H1 (cell line): ENCODE results near the gene TSR1. TPM values are rescaled to one million over a fixed set of nuclear protein-coding genes. Genes with fewer than 3 reads are reported as not detected.

Experiments used
- CTCF ChIA-PET: fragments of 300-600 bp; sonication (Branson Sonifier 250); formaldehyde crosslinking; loops from one replicate; lab custom pipeline; 2021; ENCODE audit not compliant: partially characterized antibody; lab: Charles Lee
- POLR2A ChIA-PET: fragments of 300-600 bp; sonication (Branson Sonifier 250); formaldehyde crosslinking; loops from one replicate; lab custom pipeline; 2021; ENCODE audit warnings: inconsistent platforms; ENCODE audit not compliant: partially characterized antibody; lab: Charles Lee
- DNase-seq, 2 experiments: peaks; one replicate each; pipeline versions ENCODE4 v3.0.0 to v3.0.0-alpha.2; 2010 to 2022; ENCODE audit warnings: low spot score in 2 of 2, low read depth in 1 of 2, mixed read lengths in 1 of 2
- FAIRE-seq: peaks from 2 replicates; lab custom pipeline; 2011; peaks lifted over from hg19 to GRCh38; lab: Jason Lieb, UNC
- H2AFZ ChIP-seq: 2 replicates; pipeline ENCODE4 v1.8.1; 2012; ENCODE audit warnings: low read length, inconsistent platforms
- H2AK5ac ChIP-seq: 2 replicates; pipeline ENCODE4 v1.6.1; 2013; ENCODE audit warnings: low read depth, low read length
- H2BK120ac ChIP-seq: replicated peaks from 2 replicates; pipeline ENCODE3; 2013; ENCODE audit warnings: low read depth, low read length, inconsistent platforms
- H2BK12ac ChIP-seq: 2 replicates; pipeline ENCODE4 v1.6.1; 2013; ENCODE audit warnings: low read depth, low read length
- H2BK15ac ChIP-seq: 2 replicates; pipeline ENCODE4 v1.6.1; 2013; ENCODE audit warnings: low read length
- H2BK20ac ChIP-seq: 2 replicates; pipeline ENCODE4 v1.6.1; 2013; ENCODE audit warnings: low read length
- H2BK5ac ChIP-seq: 2 replicates; pipeline ENCODE4 v1.6.1; 2013; ENCODE audit warnings: low read depth, low read length
- H3K14ac ChIP-seq: 2 replicates; pipeline ENCODE4 v1.6.1; 2013; ENCODE audit warnings: inconsistent platforms; ENCODE audit not compliant: insufficient read length
- H3K18ac ChIP-seq: 2 replicates; pipeline ENCODE4 v1.6.1; 2013; ENCODE audit warnings: low read length; ENCODE audit errors: extremely low read depth
- H3K23ac ChIP-seq: 2 replicates; pipeline ENCODE4 v1.6.1; 2013; ENCODE audit warnings: inconsistent platforms; ENCODE audit not compliant: insufficient read length
- H3K23me2 ChIP-seq: 2 replicates; pipeline ENCODE4 v1.6.1; 2013; ENCODE audit warnings: low read depth, low read length
- H3K27ac ChIP-seq: 2 replicates; pipeline ENCODE4 v1.6.1; 2011; ENCODE audit warnings: low read depth, low read length, inconsistent platforms
- H3K27me3 ChIP-seq, 4 experiments: replicated peaks in 1 of 4; 1 replicate in 1 of 4; 2 replicates in 3 of 4; pipeline versions ENCODE4 v1.6.1 to v1.8.1; 2011 to 2013; ENCODE audit warnings: low read length in 3 of 4, mild to moderate bottlenecking in 3 of 4, inconsistent platforms in 2 of 4, mixed read lengths in 2 of 4, moderate library complexity in 1 of 4; ENCODE audit not compliant: control insufficient read depth in 3 of 4, insufficient read depth in 3 of 4; ENCODE audit errors: extremely low read depth in 1 of 4
- H3K36me3 ChIP-seq, 4 experiments: 2 replicates each; pipeline versions ENCODE4 v1.6.1 to v1.8.1; 2011 to 2013; ENCODE audit warnings: mild to moderate bottlenecking in 4 of 4, low read length in 3 of 4, moderate library complexity in 2 of 4, control low read depth in 1 of 4, inconsistent platforms in 1 of 4; ENCODE audit not compliant: insufficient read depth in 4 of 4, control insufficient read depth in 2 of 4
- H3K4ac ChIP-seq: replicated peaks from 2 replicates; pipeline ENCODE3; 2013; ENCODE audit warnings: low read length, low read depth, mixed read lengths, inconsistent platforms; ENCODE audit not compliant: insufficient read length
- H3K4me1 ChIP-seq, 4 experiments: replicated peaks in 1 of 4; 1 replicate in 1 of 4; 2 replicates in 3 of 4; pipeline versions ENCODE4 v1.6.1 to v1.8.1; 2011 to 2013; ENCODE audit warnings: low read length in 3 of 4, inconsistent platforms in 2 of 4, mixed read lengths in 1 of 4; ENCODE audit not compliant: insufficient read depth in 4 of 4, control insufficient read depth in 3 of 4
- H3K4me2 ChIP-seq, 2 experiments: 2 replicates each; pipeline versions ENCODE4 v1.6.1 to v1.8.1; 2011 to 2013; ENCODE audit warnings: low read depth in 2 of 2, low read length in 2 of 2, control low read depth in 1 of 2, inconsistent platforms in 1 of 2, mild to moderate bottlenecking in 1 of 2; ENCODE audit not compliant: insufficient read depth in 1 of 2
- H3K4me3 ChIP-seq, 4 experiments: fragments of 200-600, 300-600 bp in 1 of 4; sonication (generic), shearing (Covaris generic), sonication (Bioruptor Twin) in 1 of 4; 2 replicates each; pipeline versions ENCODE4 v1.5.1 to v1.8.1; 2011 to 2016; ENCODE audit warnings: low read length in 4 of 4, low read depth in 3 of 4, control low read depth in 2 of 4, inconsistent platforms in 2 of 4, mild to moderate bottlenecking in 2 of 4, mixed read lengths in 1 of 4, moderate library complexity in 1 of 4; ENCODE audit not compliant: insufficient read depth in 2 of 4; ENCODE audit errors: extremely low read depth in 1 of 4
- H3K56ac ChIP-seq: replicated peaks from 2 replicates; pipeline ENCODE3; 2013; ENCODE audit warnings: low read depth, mild to moderate bottlenecking, mixed read lengths, low read length, inconsistent platforms; ENCODE audit not compliant: insufficient read length
- H3K79me1 ChIP-seq: 2 replicates; pipeline ENCODE4 v1.6.1; 2013; ENCODE audit warnings: low read depth, low read length, control low read depth
- H3K79me2 ChIP-seq, 2 experiments: 2 replicates each; pipeline versions ENCODE4 v1.6.1 to v1.8.1; 2012 to 2013; ENCODE audit warnings: low read length in 2 of 2, mild to moderate bottlenecking in 2 of 2, inconsistent platforms in 1 of 2; ENCODE audit not compliant: insufficient read depth in 2 of 2, control insufficient read depth in 1 of 2
- H3K9ac ChIP-seq, 4 experiments: replicated peaks in 1 of 4; 1 replicate in 1 of 4; 2 replicates in 3 of 4; pipeline versions ENCODE4 v1.6.1 to v1.8.1; 2011 to 2013; ENCODE audit warnings: low read depth in 3 of 4, low read length in 3 of 4, control low read depth in 2 of 4, mild to moderate bottlenecking in 2 of 4, moderate library complexity in 2 of 4, inconsistent platforms in 1 of 4; ENCODE audit errors: extremely low read depth in 1 of 4
- H3K9me3 ChIP-seq, 2 experiments: 2 replicates each; pipeline versions ENCODE4 v1.6.1 to v1.8.1; 2012 to 2013; ENCODE audit warnings: mild to moderate bottlenecking in 2 of 2, moderate library complexity in 2 of 2, control low read depth in 1 of 2, inconsistent platforms in 1 of 2, low read depth in 1 of 2, low read length in 1 of 2, mixed read lengths in 1 of 2; ENCODE audit not compliant: insufficient read depth in 2 of 2
- H4K20me1 ChIP-seq, 2 experiments: replicated peaks in 1 of 2; 2 replicates each; pipeline versions ENCODE3 to v1.8.1; 2011 to 2013; ENCODE audit warnings: inconsistent platforms in 2 of 2, low read length in 2 of 2, mild to moderate bottlenecking in 1 of 2; ENCODE audit not compliant: insufficient read depth in 2 of 2, control insufficient read depth in 1 of 2
- H4K5ac ChIP-seq: 2 replicates; pipeline ENCODE4 v1.6.1; 2013; ENCODE audit warnings: low read length, low read depth, mixed read lengths, inconsistent platforms; ENCODE audit not compliant: insufficient read length
- H4K8ac ChIP-seq: 2 replicates; pipeline ENCODE4 v1.8.0; 2013; ENCODE audit warnings: mild to moderate bottlenecking, moderate library complexity, low read length, inconsistent platforms; ENCODE audit not compliant: insufficient read depth; ENCODE audit errors: extremely low read depth
- H4K91ac ChIP-seq: replicated peaks from 2 replicates; pipeline ENCODE3; 2013; ENCODE audit warnings: low read length, mixed read lengths, inconsistent platforms; ENCODE audit not compliant: insufficient read length
- BCL11A ChIP-seq, 2 experiments: IDR thresholded peaks; one replicate each; pipeline ENCODE4 v1.6.1; 2011; ENCODE audit warnings: low read depth in 2 of 2, low read length in 2 of 2, mild to moderate bottlenecking in 2 of 2
- E2F6 ChIP-seq: IDR thresholded peaks from 2 replicates; pipeline ENCODE4 v1.6.1; 2012; ENCODE audit warnings: inconsistent platforms
- EZH2 ChIP-seq: fragments of 200-600 bp; sonication (generic); IDR thresholded peaks from 2 replicates; pipeline ENCODE4 v1.7.1; 2012; ENCODE audit warnings: low read depth, mild to moderate bottlenecking, moderate library complexity, low read length, inconsistent platforms; ENCODE audit not compliant: severe bottlenecking
- HDAC6 ChIP-seq: IDR thresholded peaks from one replicate; pipeline ENCODE4 v1.7.1; 2012; ENCODE audit warnings: low read depth, mild to moderate bottlenecking, inconsistent platforms, low read length, moderate library complexity
- JUND ChIP-seq: IDR thresholded peaks from 2 replicates; pipeline ENCODE4 v1.6.1; 2011; ENCODE audit warnings: mild to moderate bottlenecking, improper control_type of control experiment, low read length
- KDM4A ChIP-seq: IDR thresholded peaks from one replicate; pipeline ENCODE4 v1.7.1; 2012; ENCODE audit warnings: low read depth, mild to moderate bottlenecking, moderate library complexity, low read length, inconsistent platforms; ENCODE audit not compliant: severe bottlenecking
- MAX ChIP-seq: IDR thresholded peaks from 2 replicates; pipeline ENCODE4 v1.6.1; 2012; ENCODE audit warnings: inconsistent platforms
- SP1 ChIP-seq: IDR thresholded peaks from 2 replicates; pipeline ENCODE4 v1.6.1; 2011; ENCODE audit warnings: low read depth, low read length
- SUZ12 ChIP-seq: fragments of 200-600 bp; sonication (generic); IDR thresholded peaks from 2 replicates; pipeline ENCODE4 v1.6.1; 2012; ENCODE audit warnings: mild to moderate bottlenecking, inconsistent platforms, low read length, moderate library complexity, mixed read lengths
- TBP ChIP-seq: IDR thresholded peaks from 2 replicates; pipeline ENCODE4 v1.6.1; 2011; ENCODE audit warnings: low read depth, low read length, improper control_type of control experiment
- WGBS, 2 experiments: shearing (Covaris generic) in 1 of 2; methylation state at CpG; one replicate each; pipeline versions ENCODE4 v1.1.6 to v1.1.7; 2013 to 2015; ENCODE audit warnings: low lambda C conversion rate in 2 of 2, mixed read lengths in 2 of 2, inconsistent platforms in 1 of 2, low coverage in 1 of 2, missing lambda C conversion rate in 1 of 2; ENCODE audit not compliant: insufficient replicate concordance in 2 of 2, insufficient coverage in 1 of 2, insufficient read length in 1 of 2; ENCODE audit errors: extremely low coverage in 1 of 2, missing lambda C conversion rate in 1 of 2; 5-methylcytosine and 5-hydroxymethylcytosine counted together
- polyA plus RNA-seq, 7 experiments: library from polyadenylated mRNA; depleted of rRNA in 3 of 7; stranded (reverse) in 5 of 7; unstranded in 2 of 7; fragments of >200 nt in 5 of 7; fragments of 200-250 nt in 2 of 7; gene quantifications; 1 replicate in 5 of 7; 2 replicates in 1 of 7; 4 replicates in 1 of 7; pipeline versions ENCODE4 v1.2.1 to v1.2.3, GENCODE V29; 2011 to 2013; ENCODE audit warnings: missing spikeins in 2 of 7, mixed read lengths in 2 of 7
- total RNA-seq: library from RNA; stranded (reverse); fragmentation: NEBNext Ultra II Directional; extraction: Animal tissue kit (Norgen Biotek cat#: 25700); gene quantifications from 2 replicates; pipeline ENCODE4 v1.2.1, GENCODE V29; 2021

The TSR1 gene
- total and polyA plus RNA-seq, 2 of the 8 experiments (the other 6 are each of a cell fraction or from before 2014, with no cell fraction given) = 14.5 to 69.7 TPM

- Histone ChIP-seq H3K9me3 (no peaks in the 10 kb centered on the region), H3K9ac (peak overlapping the region; percentile 9 to 74 (median 28); a peak in 6 of 7 replicates), H3K4me1 (peaks cover 3 to 30% (median 13%) of the 10 kb centered on the region in 4 experiments; a peak in 6 of 7 replicates), H2BK120ac (no peak overlapping the region), H4K91ac (no peak overlapping the region), H3K18ac (peak overlapping the region; percentile 94; the same call in 1 of the 2 replicates), H3K79me2 (peaks cover 0 to 41% of the 10 kb centered on the region in 2 experiments; a peak in 2 of 4 replicates), H3K4me3 (peak overlapping the region; percentile 65 to 96 (median 82)), H3K4ac (no peak overlapping the region), H2BK5ac (peak overlapping the region; percentile 66; the same call in 1 of the 2 replicates), H2AK5ac (no peak overlapping the region), H3K56ac (no peak overlapping the region), H3K36me3 (peaks cover 23 to 32% (median 26%) of the 10 kb centered on the region in 4 experiments), H3K4me2 (peak overlapping the region; percentile 85 to 99), H2AFZ (no peak overlapping the region), H3K23me2 (peaks cover 20% of the 10 kb centered on the region), H3K14ac (no peak overlapping the region), H3K27ac (no peak overlapping the region), H4K5ac (peak overlapping the region; percentile 15), H3K27me3 (no peaks in the 10 kb centered on the region), H3K79me1 (peaks cover 5% of the 10 kb centered on the region), H4K20me1 (no peaks in the 10 kb centered on the region), H4K8ac (peak overlapping the region; percentile 9; the same call in 1 of the 2 replicates), H3K23ac (no peak overlapping the region), H2BK15ac (no peak overlapping the region), H2BK12ac (0 out of 2 replicates have a peak overlapping the region, but pooled peaks have one; percentile 60), H2BK20ac (no peak overlapping the region)
- CTCF ChIA-PET = interaction anchor here (1.3 to 8.2 kb wide), 7 partner anchors 10 to 285 kb away, joined by 3 to 69 read pairs (median 14); no protein-coding TSS in a partner anchor
- DNase-seq (peak in 1 of 2 experiments; percentile 80), FAIRE-seq (no peak)
- 1% methylated on average over 45 of the region's 92 CpGs; no CpG with 5 or more reads in 1 of the 2 experiments for WGBS, 2 experiments
- POLR2A ChIA-PET = interaction anchor here (0.8 to 11.4 kb wide), 12 partner anchors 8 to 63 kb away, joined by 3 to 230 read pairs (median 4); partner anchors contain the start of genes MNT, SMG6 and SRR
- peak; percentile 73 for TF ChIP-seq KDM4A
- no peak for TF ChIP-seq SP1
- no peak for TF ChIP-seq BCL11A (IDR thresholded peaks at IDR 0.05; ENCODE audit: low read depth in 2 of 2, low read length in 2 of 2)
- TF ChIP-seq SUZ12 = no peak
- TF ChIP-seq EZH2 = no peak
- TF ChIP-seq HDAC6 = peak; percentile 52
- no peak for TF ChIP-seq TBP
- TF ChIP-seq E2F6 = no peak
- peak; percentile 37; the same call in 1 of the 2 replicates for TF ChIP-seq MAX
- no peak for TF ChIP-seq JUND
These were observed 1.5 kb upstream of the TSR1 start for GRCh38 chr17:2337544-2338314.
